B cell (primary cell): ENCODE results near the gene WNT11. TPM values are rescaled to one million over a fixed set of nuclear protein-coding genes. Genes with fewer than 3 reads are reported as not detected.

Experiments used
- ATAC-seq: fragments of 200-7000 bp; cut with Tn5 transposase; one replicate; pipeline ENCODE4 v1.10.0; 2021; ENCODE audit warnings: low read depth, mild to moderate bottlenecking, moderate number of reproducible peaks, moderate library complexity
- CTCF ChIA-PET: fragments of 350-600 bp; sonication (Branson Sonifier 250); formaldehyde crosslinking; loops from one replicate; lab custom pipeline; 2021; ENCODE audit warnings: antibody characterized with exemption, inconsistent platforms; lab: Charles Lee
- POLR2A ChIA-PET: fragments of 350-600 bp; sonication (Branson Sonifier 250); formaldehyde crosslinking; loops from one replicate; lab custom pipeline; 2021; ENCODE audit warnings: antibody characterized with exemption; lab: Charles Lee
- DNase-seq: peaks from one replicate; pipeline ENCODE4 v3.0.0; 2013
- H2AFZ ChIP-seq: 2 replicates; pipeline ENCODE4 v1.6.1; 2012; ENCODE audit warnings: mild to moderate bottlenecking, low read depth, low read length; ENCODE audit not compliant: insufficient read depth, poor library complexity, severe bottlenecking
- H3K27ac ChIP-seq, 2 donors: 1 replicate in 1 of 2; 2 replicates in 1 of 2; pipeline ENCODE4 v1.5.1; 2012 to 2013; ENCODE audit warnings: low read length in 2 of 2, mild to moderate bottlenecking in 2 of 2, moderate library complexity in 1 of 2
- H3K27me3 ChIP-seq, 4 experiments: fragments of 200-600 bp in 1 of 4; sonication (generic) in 1 of 4; replicated peaks in 1 of 4; 1 replicate in 2 of 4; 2 replicates in 2 of 4; pipeline versions ENCODE4 v1.6.1 to v1.7.0; 2013 to 2016; ENCODE audit warnings: low read length in 3 of 4, mild to moderate bottlenecking in 2 of 4, mixed read lengths in 1 of 4, moderate library complexity in 1 of 4; ENCODE audit not compliant: insufficient read depth in 4 of 4, control insufficient read depth in 3 of 4; ENCODE audit errors: control extremely low read depth in 1 of 4
- H3K36me3 ChIP-seq, 2 experiments: replicated peaks in 1 of 2; 1 replicate in 1 of 2; 2 replicates in 1 of 2; pipeline versions ENCODE4 v1.6.1 to v1.7.1; 2013; ENCODE audit warnings: low read length in 1 of 2; ENCODE audit not compliant: insufficient read depth in 2 of 2, control insufficient read depth in 1 of 2; ENCODE audit errors: control extremely low read depth in 1 of 2, extremely low read depth in 1 of 2
- H3K4me1 ChIP-seq, 2 donors: fragments of 200-600 bp in 1 of 2; sonication (generic) in 1 of 2; 1 replicate in 1 of 2; 2 replicates in 1 of 2; pipeline versions ENCODE4 v1.5.1 to v1.6.1; 2013 to 2017; ENCODE audit warnings: low read length in 2 of 2; ENCODE audit not compliant: control insufficient read depth in 2 of 2, insufficient read depth in 2 of 2
- H3K4me2 ChIP-seq: replicated peaks from 2 replicates; pipeline ENCODE3; 2012; ENCODE audit warnings: mild to moderate bottlenecking, low read depth, low read length; ENCODE audit not compliant: poor library complexity, severe bottlenecking
- H3K4me3 ChIP-seq, 5 experiments: fragments of 200-600 bp in 1 of 5; sonication (generic) in 1 of 5; 1 replicate in 3 of 5; 2 replicates in 2 of 5; pipeline versions ENCODE4 v1.5.1 to v1.7.0; 2011 to 2016; ENCODE audit warnings: low read length in 4 of 5, mild to moderate bottlenecking in 4 of 5, low read depth in 2 of 5, control low read depth in 1 of 5, moderate library complexity in 1 of 5; ENCODE audit not compliant: insufficient read depth in 1 of 5; ENCODE audit errors: control extremely low read depth in 1 of 5, extremely low read depth in 1 of 5
- H3K79me2 ChIP-seq: fragments of 200-600 bp; sonication (generic); one replicate; pipeline ENCODE4 v1.6.0; 2016; ENCODE audit warnings: low read length; ENCODE audit not compliant: control insufficient read depth, insufficient read depth
- H3K9ac ChIP-seq: fragments of 200-600 bp; sonication (generic); 2 replicates; pipeline ENCODE4 v1.6.1; 2017; ENCODE audit warnings: mild to moderate bottlenecking, low read length, moderate library complexity
- H3K9me3 ChIP-seq, 3 donors: one replicate each; pipeline versions ENCODE4 v1.6.1 to v1.7.1; 2013; ENCODE audit warnings: low read length in 2 of 3; ENCODE audit not compliant: control insufficient read depth in 2 of 3, insufficient read depth in 1 of 3; ENCODE audit errors: control extremely low read depth in 1 of 3
- H4K20me1 ChIP-seq: 2 replicates; pipeline ENCODE4 v1.6.0; 2012; ENCODE audit warnings: mild to moderate bottlenecking, low read length; ENCODE audit not compliant: insufficient read depth, control insufficient read depth, poor library complexity, severe bottlenecking
- H3K27ac Mint-ChIP-seq: one replicate; pipeline ENCODE4 v1.8.0; 2021; ENCODE audit warnings: mixed read lengths
- H3K27me3 Mint-ChIP-seq: one replicate; pipeline ENCODE4 v1.8.0; 2021; ENCODE audit warnings: mixed read lengths
- H3K4me1 Mint-ChIP-seq: one replicate; pipeline ENCODE4 v1.8.0; 2021; ENCODE audit warnings: mixed read lengths
- H3K4me3 Mint-ChIP-seq: one replicate; pipeline ENCODE4 v1.8.0; 2021; ENCODE audit warnings: mixed read lengths
- H3K9me3 Mint-ChIP-seq: one replicate; pipeline ENCODE4 v1.8.0; 2022; ENCODE audit warnings: mixed read lengths; ENCODE audit not compliant: insufficient read depth
- CTCF ChIP-seq: fragments of 200-600 bp; IDR thresholded peaks from one replicate; pipeline ENCODE4 v1.8.0; 2022; ENCODE audit warnings: antibody characterized with exemption, mild to moderate bottlenecking
- EZH2 ChIP-seq: IDR thresholded peaks from 2 replicates; pipeline ENCODE4 v1.6.1; 2012; ENCODE audit warnings: borderline replicate concordance, low read depth, mild to moderate bottlenecking, moderate library complexity, low read length; ENCODE audit not compliant: insufficient read depth, poor library complexity, severe bottlenecking
- WGBS: methylation state at CpG from one replicate; pipeline ENCODE4 v1.1.5; 2013; ENCODE audit warnings: missing lambda C conversion rate; ENCODE audit not compliant: insufficient coverage; 5-methylcytosine and 5-hydroxymethylcytosine counted together
- intact Hi-C: fragments of 100-400 bp; cut with micrococcal nuclease; formaldehyde crosslinking; loops from one replicate; pipeline ENCODE4 v1.10.0; 2022
- polyA plus RNA-seq: library from polyadenylated mRNA; depleted of rRNA; stranded (reverse); fragments of >200 nt; gene quantifications from 2 replicates; pipeline ENCODE4 v1.2.3, GENCODE V29; 2012
- total RNA-seq, 2 donors: library from RNA; stranded (reverse); fragments of 120-200 nt in 1 of 2; gene quantifications; 1 replicate in 1 of 2; 2 replicates in 1 of 2; pipeline versions ENCODE4 v1.2.3 to v1.2.4, GENCODE V29; 2013 to 2022

Gene WNT11
- total and polyA plus RNA-seq, 2 donors (not counting 1 experiment from before 2014, with no cell fraction given): 0.39 TPM; not detected in 1

GRCh38 chr11:76203131-76203925 lies 3.0 kb downstream of the WNT11 start:
- Histone ChIP-seq H3K4me1 (peaks cover 30 to 37% of the 10 kb centered on the region in 2 donors), H3K27ac (no peak overlapping the region), H4K20me1 (peaks cover 19% of the 10 kb centered on the region), H3K79me2 (no peaks in the 10 kb centered on the region), H3K27me3 (peaks cover 0 to 57% (median 33%) of the 10 kb centered on the region in 4 experiments), H3K9me3 (peaks cover 0 to 19% (median 0%) of the 10 kb centered on the region in 3 donors), H2AFZ (no peak overlapping the region), H3K36me3 (no peaks in the 10 kb centered on the region), H3K9ac (no peak overlapping the region), H3K4me2 (no peak overlapping the region), H3K4me3 (no peak overlapping the region)
- Mint-ChIP-seq H3K4me1 (peaks cover 16% of the 10 kb centered on the region), H3K9me3 (no peaks in the 10 kb centered on the region), H3K27ac (no peak overlapping the region), H3K27me3 (peaks cover 32% of the 10 kb centered on the region), H3K4me3 (no peak overlapping the region)
- ATAC-seq: no peak
- DNase-seq: no peak
- intact Hi-C loops: no loop called here
- WGBS: 86% methylated on average over 9 of the region's 13 CpGs
- TF ChIP-seq CTCF (no peak), EZH2 (no peak)
- CTCF ChIA-PET: no interaction called here
- POLR2A ChIA-PET: no interaction called here
